HUDEP-2 (cell line): Measurements from ENCODE around the gene MUC2.

Experiments
- DNase-seq, 76 experiments: peaks; one replicate each; lab custom pipeline; 2025; ENCODE audit not compliant: unreplicated experiment in 76 of 76; lab: John Stamatoyannopoulos, UW

The MUC2 gene

DNA sequence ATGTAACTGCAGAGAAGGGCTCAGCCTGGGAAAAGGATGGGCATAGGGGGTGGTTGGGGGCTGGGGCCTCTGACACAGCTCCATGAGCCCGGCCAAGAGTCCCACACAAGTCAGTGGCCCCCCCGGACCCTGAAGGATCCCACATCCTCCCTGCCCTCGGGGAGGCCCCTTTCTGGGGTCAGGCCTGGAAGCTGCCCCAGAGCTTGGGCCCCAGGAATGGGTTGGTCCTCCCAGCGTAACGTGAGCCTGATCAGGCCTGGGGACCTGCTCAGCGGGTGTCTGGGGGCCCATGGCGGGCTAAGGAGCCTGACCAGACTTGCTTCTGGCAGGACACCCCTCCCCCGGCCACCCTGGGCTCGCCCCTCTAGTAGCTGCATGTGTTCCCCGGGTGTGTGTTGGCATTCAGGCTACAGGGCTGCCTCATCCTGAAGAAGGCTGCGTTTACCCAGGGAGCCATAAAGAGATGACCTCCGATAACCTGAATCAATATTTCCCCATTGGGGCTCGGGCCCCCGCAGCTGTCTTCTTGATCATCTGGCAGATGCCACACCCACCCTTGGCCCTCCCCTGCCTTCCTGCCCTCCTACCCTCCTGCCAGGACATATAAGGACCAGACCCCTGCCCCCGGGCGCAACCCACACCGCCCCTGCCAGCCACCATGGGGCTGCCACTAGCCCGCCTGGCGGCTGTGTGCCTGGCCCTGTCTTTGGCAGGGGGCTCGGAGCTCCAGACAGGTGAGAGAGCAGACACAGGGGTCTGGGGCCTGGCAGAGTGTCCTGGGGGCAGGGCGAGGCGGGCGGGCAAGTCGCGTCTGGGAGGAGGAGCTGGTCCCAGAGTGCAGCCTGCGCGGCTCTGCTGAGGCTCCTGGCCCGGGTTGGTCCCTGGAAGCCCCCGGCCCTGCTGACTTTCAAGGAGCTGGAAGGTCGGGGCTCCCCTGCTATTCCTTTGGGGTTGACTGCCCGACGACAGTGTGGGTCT lies at the start of gene MUC2:
Gene MUC2, plus strand, starts transcription at position 631 of the 978 bp plus-strand sequence.
- DNase-seq: no peak

DNA sequence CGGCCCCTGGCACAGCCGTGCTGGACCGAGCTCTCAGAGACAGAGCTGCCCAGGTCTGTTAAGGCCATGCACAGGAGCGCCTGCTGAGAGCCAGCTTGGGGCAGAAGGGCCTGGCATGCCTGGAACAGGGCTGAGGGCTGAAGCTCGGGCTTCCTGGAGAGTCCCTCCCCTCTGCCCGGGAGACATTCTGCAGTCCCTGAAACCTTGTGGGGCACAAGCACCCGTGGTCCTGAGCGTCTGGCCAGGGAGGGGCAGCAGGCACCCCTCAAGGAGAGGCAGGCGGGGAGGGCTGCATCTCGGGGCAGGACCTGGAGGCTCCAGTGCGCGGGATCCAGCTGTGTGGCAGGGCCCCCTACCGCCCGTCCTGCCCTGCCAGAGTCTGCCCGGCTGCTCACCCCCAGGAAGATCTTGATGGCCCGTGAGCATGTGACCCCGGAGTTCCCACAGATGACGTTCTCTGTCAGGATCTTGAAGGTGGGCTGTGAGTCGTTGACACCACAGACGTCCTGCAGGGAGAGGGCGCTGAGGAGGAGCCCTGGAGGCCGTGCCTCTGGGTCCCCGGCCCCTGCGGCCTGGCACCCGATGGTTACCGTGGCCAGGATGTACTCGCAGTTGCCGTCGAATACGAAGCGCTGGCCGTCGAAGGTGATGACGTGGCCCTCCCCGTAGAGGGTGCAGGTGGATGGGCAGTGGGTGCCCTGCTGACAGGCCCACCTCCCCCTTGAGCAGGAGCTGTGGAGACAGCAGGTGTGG lies 49.1 kb upstream of the MUC2 start:
- DNase-seq: no peak

DNA sequence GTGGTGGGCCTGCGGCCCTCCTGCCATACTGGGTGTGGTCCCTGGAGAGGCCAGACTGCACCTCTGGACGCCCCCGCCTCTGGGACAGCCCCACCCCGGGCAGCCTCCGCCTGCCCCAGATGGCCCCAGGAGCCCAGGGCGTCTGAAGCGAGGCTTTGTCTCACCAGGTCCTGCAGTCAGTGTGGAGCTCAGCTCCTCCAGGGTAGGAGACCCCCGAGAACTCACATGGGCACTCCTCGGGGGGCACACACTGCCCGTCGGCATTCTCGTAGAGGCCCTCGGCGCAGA lies 48.6 kb upstream of the MUC2 start:
- DNase-seq: no peak

DNA sequence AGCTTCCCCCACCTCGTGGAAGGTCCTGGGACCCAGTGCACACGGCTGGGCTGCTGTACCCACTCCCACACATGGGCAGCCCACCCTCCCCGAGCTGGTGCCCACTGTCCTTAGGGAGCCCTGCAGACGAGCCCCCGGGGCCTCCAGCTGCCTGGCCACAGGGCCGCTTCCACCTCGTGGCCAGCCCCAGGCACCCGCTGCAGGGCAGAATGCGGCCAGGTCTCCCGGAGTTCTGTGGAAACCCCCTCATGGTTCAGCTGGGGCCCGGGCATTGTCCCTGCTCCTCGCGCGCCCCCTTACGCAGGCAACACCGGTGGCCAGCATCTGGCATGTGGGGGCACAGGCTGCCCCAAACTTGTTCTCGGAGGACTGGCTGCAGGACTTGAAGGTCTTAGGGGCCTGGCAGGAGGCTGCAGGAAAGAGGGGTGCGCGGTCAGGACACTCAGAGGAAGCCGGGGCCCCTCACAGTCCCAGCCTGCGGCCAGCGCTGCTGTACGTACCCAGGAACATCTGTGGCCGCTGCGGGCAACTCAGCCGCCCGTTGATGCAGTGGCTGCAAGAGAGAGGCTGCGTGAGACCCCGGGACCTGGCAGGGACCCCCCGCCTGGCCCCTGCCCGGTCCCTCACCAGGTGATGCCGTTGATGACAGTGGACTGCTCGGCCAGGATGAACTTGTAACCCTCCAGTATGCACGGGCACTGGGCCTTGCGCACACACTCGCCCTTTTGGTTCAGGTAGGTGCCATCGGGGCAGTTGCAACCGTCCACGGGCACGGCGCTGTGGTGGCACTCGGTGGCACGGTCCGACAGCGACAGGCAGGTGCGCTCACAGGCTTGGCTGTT lies 47.8 kb upstream of the MUC2 start:
- no peak for DNase-seq

DNA sequence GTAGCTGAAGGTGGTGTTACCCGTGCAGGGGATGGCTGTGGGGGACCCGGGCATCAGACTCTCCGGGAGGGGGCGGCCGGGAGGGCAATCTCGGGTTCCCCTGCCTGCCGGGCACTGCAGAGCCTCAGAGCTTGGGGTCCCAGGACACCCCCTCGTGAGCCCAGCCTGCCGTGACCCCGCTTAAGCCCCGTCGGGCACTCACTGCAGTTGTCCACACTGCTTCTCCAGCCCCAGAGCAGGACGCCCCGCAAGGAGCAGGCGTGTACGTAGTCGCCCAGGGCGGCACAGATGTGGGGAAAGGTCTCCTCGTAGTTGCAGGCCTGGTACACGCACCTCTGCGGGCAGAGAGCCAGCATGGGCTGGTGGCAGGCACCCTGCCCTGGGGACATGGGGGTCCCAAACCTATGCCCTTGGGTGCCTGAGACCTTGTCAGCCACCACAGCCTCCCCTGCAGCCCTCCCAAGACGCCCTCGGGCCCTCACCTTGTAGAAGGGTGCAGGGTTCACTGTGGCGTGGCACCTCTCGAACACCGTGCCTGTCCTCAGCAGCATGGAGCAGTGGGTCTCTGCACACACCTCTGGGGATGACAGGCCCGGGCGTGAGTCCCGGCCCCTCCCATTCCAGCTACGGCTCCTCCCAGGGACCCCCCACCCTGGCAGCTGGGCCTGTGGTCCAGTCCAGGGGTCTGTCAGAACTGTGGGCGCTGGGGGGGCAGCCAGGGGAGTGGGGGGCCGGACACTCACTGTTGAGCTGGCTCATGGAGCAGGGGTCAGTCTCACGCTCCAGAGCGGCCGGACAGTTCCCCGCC lies 47.0 kb upstream of the MUC2 start:
- DNase-seq: no peak

DNA sequence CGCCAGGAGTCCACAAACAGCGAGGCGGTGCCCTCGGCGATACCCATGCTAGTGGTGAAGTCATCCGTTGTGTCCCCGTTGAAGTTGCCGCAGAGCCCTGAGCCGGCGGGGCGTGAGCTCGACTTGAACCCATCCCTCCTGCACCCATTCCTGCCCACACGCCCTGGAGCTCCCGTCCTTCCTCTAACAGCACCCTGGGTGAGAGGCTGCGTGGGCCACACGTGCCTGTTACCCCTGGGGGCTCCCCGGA lies 46.5 kb upstream of the MUC2 start:
- DNase-seq: no peak

DNA sequence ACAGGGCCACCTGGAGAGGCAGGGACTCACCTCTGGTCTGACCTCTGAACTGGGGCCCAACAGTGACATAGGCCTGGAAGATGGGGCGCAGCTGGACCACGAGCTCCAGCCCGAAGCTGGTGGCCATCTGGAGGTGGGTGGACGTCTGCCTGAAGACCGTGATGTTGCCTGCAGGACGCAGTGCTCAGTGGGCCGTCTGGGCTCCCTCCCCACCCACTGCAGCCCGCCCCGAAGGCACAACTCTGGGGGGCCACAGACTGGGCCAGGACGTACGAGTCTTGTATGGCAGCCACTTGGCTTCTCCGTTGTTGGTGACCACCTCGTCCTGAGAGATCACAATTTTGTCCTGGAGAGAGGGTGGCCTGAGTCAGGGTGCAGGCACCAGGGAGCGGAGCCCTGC lies 46.1 kb upstream of the MUC2 start:
- no peak for DNase-seq

DNA sequence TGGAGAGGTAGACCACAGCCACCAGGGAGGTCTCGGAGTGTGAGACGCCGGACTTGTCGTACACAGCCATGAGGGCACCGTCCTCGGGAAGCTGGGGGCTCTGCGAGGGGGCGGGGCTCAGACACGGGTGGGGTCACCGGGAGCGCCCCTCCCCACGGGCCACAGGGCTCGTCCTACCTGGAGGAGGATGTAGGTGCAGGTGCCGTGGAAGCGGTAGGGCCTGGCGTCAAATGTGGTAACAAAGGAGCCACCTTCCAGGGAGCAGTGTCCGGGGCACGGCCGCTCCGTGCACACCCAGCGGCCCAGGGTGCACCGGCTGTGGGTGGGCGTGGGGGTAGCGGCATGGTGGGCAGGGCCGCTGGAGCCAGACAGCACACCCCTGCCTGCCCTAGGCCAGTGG lies 45.6 kb upstream of the MUC2 start:
- no peak for DNase-seq

DNA sequence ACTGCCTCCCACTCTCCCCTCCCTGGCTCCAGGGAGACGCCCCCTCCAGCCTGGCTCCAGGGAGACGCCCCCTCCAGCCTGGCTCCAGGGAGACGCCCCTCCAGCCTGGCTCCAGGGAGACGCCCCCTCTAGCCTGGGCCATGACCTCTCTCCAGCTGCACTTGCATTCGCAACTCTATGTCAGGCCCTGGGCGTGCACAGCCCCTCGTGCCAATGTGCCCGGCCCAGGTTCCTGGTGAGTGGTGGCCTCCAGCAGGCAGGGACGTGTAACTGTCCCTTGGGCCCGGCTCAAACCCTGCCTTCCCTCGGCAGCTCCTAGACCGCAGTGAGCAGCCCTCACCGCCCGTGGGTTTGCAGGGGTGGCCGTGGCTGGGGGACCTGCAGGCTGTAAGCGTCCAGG lies 45.0 kb upstream of the MUC2 start:
- DNase-seq: no peak

DNA sequence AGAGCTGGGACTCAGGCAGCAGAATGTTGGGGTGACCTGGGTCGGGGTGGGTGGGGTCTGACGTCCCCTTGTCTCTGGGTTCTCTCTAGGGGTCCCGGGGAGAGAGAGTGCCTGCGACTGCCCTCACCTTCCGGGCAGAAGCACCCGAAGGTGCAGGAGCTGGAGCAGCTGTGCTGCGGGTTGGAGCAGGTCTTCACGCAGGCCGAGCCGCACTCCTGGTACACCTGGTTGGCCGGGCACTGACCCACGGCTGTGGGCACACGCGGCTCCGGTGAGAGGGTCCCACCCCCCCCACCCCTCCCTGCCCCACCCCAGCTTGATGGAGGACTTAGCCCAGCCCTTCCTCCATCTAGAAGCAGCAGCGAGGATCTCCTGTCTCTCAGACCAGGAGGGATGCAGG lies 44.6 kb upstream of the MUC2 start:
- no peak for DNase-seq

DNA sequence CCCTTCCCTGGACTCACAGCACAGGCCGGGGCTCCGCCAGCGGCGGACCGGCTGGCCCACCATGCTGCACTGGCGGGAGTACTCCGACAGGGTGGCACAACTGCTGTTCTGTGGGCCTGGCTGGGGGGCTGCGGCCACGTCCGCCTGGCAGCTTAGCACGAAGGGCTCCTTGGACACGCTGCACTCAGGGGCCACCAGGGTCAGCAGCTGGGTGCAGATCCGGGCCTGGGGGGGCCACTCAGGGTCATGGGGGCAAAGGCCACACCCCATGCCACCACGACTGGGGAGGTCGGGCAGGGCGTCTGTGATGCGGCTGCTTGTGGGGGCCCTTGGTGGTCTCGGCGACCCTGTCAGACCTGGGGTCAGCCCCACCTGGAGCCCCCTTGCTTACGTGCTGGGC lies 44.1 kb upstream of the MUC2 start:
- DNase-seq: no peak

DNA sequence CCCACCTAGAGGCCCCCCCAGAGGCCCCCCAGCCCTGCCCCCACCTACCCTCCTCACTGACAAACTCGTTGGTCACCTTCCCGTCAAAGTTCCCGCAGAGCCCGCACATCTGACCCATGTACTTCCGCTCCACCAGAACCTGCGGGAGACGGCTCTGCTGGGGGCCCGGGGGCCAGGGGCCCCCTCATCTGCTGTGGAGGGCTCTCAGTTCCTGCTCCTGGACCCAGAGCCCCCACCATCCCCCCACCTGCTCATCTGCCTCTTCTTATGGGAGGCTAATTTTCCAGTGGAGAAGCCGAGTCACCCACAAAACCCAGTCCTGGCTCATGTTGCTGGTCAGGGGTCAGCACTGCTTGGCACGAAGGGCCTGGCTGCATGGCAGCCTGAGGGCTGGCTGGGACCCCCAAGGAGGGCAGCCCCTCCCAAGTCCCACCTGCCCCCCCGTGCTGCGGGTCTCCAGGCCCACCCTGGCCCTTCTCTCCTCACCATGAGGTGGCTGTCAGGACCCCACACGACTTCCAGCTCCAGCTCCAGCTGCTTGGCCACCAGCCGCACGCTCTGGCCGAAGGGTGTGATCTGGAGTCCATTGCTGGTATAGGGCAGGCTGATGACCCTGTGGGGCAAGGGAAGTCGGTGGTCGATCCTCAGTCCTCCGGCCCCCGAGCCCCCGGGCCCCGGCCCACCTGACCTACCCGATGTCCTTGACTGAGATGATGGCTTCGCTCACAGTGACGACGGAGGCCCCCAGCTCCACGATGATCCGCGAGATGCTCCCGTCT lies 43.4 kb upstream of the MUC2 start:
- no peak for DNase-seq

DNA sequence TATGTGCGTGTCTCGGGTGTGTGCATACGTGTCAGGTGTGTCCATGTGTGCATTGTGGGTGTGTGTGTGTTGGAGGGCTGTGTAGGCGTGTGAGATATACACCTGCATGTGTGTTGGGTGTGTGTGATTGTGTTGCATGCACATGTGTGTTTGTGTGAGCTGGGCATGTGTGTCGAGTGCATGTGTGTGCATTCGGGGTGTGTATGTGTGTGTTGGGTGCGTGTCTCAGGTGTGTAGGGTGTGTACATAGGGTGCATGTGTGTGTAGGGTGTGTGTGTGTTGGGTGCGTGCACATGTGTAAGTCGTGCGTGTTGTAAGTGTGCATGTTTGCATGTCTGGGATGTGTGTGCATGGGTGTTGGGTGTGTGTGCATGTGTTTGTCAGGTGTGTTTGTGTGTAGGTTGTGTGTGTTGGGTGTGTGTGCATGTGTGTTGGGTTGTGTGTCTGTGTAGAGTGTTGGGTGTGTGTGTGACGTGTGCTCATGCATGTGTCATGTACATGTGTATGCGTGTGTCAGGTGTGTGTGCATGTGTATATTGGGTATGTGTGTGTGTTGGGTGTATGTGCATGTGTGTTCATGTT lies 42.3 kb upstream of the MUC2 start:
- DNase-seq: no peak

DNA sequence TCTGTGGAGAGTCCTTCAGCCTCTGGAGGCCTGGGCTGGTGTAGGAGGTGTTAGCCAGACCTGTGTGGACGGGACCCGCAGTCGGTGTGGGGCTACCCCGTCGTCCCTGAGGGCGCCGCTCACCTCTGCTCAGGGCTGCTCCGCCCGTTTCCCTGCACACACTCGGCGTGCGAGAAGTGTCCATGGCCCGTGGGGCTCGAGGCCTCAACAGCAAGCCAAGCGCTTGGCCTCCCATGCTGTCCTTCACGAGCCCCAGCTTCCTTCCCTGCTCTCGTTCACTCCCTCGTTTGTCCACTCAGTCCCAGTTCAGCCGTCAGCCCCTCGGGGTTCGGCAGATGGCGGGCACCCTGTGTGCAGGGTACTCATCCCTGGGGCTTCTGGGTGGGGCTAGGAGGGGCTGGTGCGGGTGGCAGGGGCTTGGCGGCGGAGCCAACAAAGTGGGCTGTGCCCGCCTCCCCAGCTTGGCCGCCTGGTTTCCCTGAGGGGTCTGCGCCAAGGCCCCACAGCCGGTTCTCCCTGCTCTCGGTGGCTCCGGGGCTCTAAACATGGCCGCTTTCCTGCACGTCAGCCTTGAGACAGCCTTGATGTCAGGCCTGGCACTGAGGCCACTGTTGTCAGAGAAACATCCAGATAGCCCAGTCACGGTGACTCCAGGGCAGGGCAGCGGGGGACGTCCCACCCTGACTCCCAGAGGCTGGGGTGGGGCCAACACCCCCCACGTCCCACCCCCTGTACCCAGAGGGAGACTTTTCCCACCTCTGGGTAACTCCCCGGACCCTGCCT lies 41.5 kb upstream of the MUC2 start:
- no peak for DNase-seq

DNA sequence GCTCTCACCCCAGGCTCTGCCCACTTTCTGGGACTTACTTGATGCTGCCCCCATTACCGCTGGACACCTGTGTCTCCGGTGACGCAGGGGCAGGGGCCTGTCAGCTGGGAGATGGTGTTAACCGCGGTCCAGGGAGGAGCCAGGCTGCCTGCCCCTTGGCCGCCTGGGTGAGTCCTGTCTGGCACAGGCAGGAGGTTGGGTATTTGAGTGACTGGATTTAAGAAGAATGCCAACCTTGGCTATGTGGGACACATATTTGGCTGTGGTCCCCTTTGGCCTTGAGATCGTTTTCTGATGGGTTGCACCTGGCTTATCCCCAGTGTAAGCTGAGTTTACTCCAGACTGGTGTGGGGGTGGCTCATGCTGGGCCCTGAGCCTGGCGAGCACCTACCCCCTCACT lies 40.7 kb upstream of the MUC2 start:
- DNase-seq: no peak

DNA sequence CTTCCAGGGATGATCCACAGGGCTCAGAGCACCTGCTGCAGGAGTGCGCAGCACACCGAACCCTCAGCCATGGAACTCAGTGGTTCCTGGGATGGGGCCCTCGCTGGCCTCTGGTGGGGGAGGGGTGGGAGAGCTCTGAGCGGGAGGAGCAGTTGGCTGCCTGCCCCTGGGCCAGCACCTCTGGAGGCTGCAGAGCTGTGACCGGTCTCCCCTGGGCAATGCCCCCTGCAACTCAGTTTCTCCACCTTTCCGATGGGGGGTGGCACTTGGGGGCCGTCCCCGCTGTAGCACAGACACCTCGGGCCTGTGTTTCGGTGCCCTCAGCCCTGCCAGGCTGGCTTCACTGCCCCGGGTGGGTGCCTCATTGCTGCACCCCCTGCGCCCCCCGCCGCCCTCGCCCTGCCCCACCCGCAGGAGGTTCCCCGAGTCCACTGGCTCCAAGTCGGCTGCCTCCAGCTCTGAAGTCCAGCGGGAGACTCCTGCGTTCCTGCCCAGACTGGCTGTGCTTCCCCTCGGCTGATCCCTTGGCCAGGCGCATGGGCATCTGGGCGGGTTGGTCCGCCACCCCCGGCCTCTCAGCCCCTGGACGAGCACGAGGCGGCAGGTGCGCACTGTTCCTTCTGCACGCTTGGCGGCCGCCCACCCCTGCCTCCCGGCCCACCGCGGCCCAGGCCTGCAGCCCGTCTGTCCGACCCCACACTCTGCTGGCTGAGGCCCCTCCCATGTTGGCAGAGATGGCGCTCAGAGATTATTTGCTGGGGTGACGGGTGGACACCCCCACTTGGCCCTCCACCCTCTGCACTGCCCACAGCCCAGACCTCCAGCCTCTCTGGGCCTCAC lies 40.0 kb upstream of the MUC2 start:
- no peak for DNase-seq

DNA sequence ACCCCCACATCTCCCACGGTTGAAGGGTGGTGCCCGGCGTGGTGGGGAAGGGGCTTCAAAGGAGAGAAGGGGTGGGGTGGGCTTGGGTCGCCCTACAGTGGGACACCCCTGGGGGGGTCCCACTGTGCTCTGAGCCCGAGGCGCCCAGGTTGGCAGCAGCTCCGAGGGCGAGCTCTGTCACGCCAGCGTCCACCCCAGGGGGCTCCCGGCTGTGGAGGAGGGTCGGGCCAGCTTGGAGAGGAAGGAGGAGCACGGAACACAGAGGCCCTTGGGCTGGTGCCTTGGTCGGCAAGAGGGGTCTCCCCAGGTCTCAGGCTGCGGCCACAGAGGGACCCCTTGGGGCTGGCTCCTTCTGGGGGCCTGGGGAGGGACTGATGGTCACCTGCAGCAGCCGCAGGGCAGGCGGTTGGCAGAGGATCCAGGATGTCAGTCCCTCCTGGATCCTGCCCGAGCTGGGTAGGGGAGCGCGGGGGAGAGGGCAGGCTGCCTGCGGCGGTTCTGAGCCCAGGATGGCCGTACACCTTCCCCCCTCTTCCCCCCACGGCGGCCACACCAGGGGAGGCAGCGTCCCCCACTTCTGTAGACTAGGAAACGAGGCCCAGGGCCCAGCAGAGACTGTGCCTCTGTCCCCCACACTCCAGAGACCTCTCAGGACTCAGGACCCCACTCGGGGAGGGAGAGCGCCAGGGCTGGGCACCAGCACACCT lies 38.9 kb upstream of the MUC2 start:
- DNase-seq: no peak
